H9 (cell line): ENCODE data around the gene CEMIP. TPM values are rescaled to one million over a fixed set of nuclear protein-coding genes. Genes with fewer than 3 reads are reported as not detected.

Experiments used
- DNase-seq: peaks from one replicate; pipeline ENCODE4 v3.0.0-alpha.2; 2017
- H2AFZ ChIP-seq: one replicate; pipeline ENCODE4 v1.6.1; 2013; ENCODE audit warnings: mild to moderate bottlenecking, low read length, control low read depth, moderate library complexity
- H2AK5ac ChIP-seq: 2 replicates; pipeline ENCODE4 v1.6.1; 2013; ENCODE audit warnings: low read length, control low read depth, mixed read lengths; ENCODE audit not compliant: insufficient read length
- H2BK120ac ChIP-seq: one replicate; pipeline ENCODE4 v1.6.1; 2013; ENCODE audit warnings: low read depth, mild to moderate bottlenecking, low read length, control low read depth, inconsistent platforms; ENCODE audit not compliant: poor library complexity, severe bottlenecking
- H2BK12ac ChIP-seq: 2 replicates; pipeline ENCODE4 v1.6.1; 2013; ENCODE audit warnings: low read length, control low read depth, mixed read lengths, low read depth; ENCODE audit not compliant: insufficient read length
- H2BK15ac ChIP-seq: 2 replicates; pipeline ENCODE4 v1.6.1; 2013; ENCODE audit warnings: low read depth, low read length, control low read depth
- H2BK20ac ChIP-seq: one replicate; pipeline ENCODE4 v1.6.1; 2013; ENCODE audit warnings: low read depth, mild to moderate bottlenecking, low read length, control low read depth, inconsistent platforms; ENCODE audit not compliant: poor library complexity, severe bottlenecking
- H2BK5ac ChIP-seq: 2 replicates; pipeline ENCODE4 v1.6.1; 2013; ENCODE audit warnings: low read length, control low read depth, mixed read lengths; ENCODE audit not compliant: insufficient read length
- H3K14ac ChIP-seq: 2 replicates; pipeline ENCODE4 v1.6.1; 2013; ENCODE audit warnings: low read length, control low read depth; ENCODE audit not compliant: insufficient read depth
- H3K18ac ChIP-seq: 2 replicates; pipeline ENCODE4 v1.6.1; 2013; ENCODE audit warnings: low read depth, mild to moderate bottlenecking, mixed read lengths, low read length, control low read depth; ENCODE audit not compliant: insufficient read length
- H3K23ac ChIP-seq: 2 replicates; pipeline ENCODE4 v1.6.1; 2013; ENCODE audit warnings: low read length, control low read depth, mixed read lengths, low read depth; ENCODE audit not compliant: insufficient read length
- H3K23me2 ChIP-seq: 2 replicates; pipeline ENCODE4 v1.6.1; 2013; ENCODE audit warnings: low read depth, mild to moderate bottlenecking, mixed read lengths, low read length, control low read depth; ENCODE audit not compliant: insufficient read length, poor library complexity, severe bottlenecking
- H3K27ac ChIP-seq: 2 replicates; pipeline ENCODE4 v1.5.1; 2013; ENCODE audit warnings: low read length, control low read depth, mixed read lengths, low read depth; ENCODE audit not compliant: insufficient read length
- H3K27me3 ChIP-seq: 2 replicates; pipeline ENCODE4 v1.6.1; 2013; ENCODE audit warnings: low read length, control low read depth, inconsistent platforms; ENCODE audit not compliant: insufficient read depth
- H3K4ac ChIP-seq: 2 replicates; pipeline ENCODE4 v1.6.1; 2013; ENCODE audit warnings: low read depth, mild to moderate bottlenecking, control low read depth, inconsistent platforms, low read length, moderate library complexity
- H3K4me1 ChIP-seq: 2 replicates; pipeline ENCODE4 v1.6.1; 2013; ENCODE audit warnings: low read length, control low read depth, inconsistent platforms; ENCODE audit not compliant: insufficient read depth
- H3K4me2 ChIP-seq: 2 replicates; pipeline ENCODE4 v1.6.1; 2013; ENCODE audit warnings: low read length, control low read depth, mixed read lengths; ENCODE audit not compliant: insufficient read length, insufficient read depth
- H3K56ac ChIP-seq: 2 replicates; pipeline ENCODE4 v1.6.1; 2013; ENCODE audit warnings: low read depth, mild to moderate bottlenecking, mixed read lengths, low read length, control low read depth; ENCODE audit not compliant: insufficient read length
- H3K79me1 ChIP-seq: 2 replicates; pipeline ENCODE4 v1.6.1; 2013; ENCODE audit warnings: low read depth, mild to moderate bottlenecking, moderate library complexity, low read length, control low read depth, inconsistent platforms; ENCODE audit not compliant: insufficient read depth, poor library complexity, severe bottlenecking
- H3K79me2 ChIP-seq: 2 replicates; pipeline ENCODE4 v1.6.1; 2013; ENCODE audit warnings: low read length, control low read depth, inconsistent platforms; ENCODE audit not compliant: insufficient read depth
- H3K9ac ChIP-seq: 2 replicates; pipeline ENCODE4 v1.6.1; 2013; ENCODE audit warnings: low read length, control low read depth, mixed read lengths; ENCODE audit not compliant: insufficient read length; ENCODE audit errors: extremely low read depth
- H3K9me3 ChIP-seq: one replicate; pipeline ENCODE4 v1.6.1; 2013; ENCODE audit warnings: low read depth, low read length, inconsistent platforms; ENCODE audit not compliant: control insufficient read depth
- H3T11ph ChIP-seq: one replicate; pipeline ENCODE4 v1.6.1; 2013; ENCODE audit warnings: mild to moderate bottlenecking, low read length, control low read depth, inconsistent platforms
- H4K20me1 ChIP-seq: one replicate; pipeline ENCODE4 v1.6.1; 2013; ENCODE audit not compliant: control insufficient read depth, insufficient read length, insufficient read depth
- H4K5ac ChIP-seq: 2 replicates; pipeline ENCODE4 v1.6.1; 2013; ENCODE audit warnings: low read depth, mild to moderate bottlenecking, mixed read lengths, low read length, control low read depth; ENCODE audit not compliant: insufficient read length
- H4K8ac ChIP-seq: replicated peaks from 2 replicates; pipeline ENCODE4 v1.6.1; 2013; ENCODE audit warnings: low read length, control low read depth, mixed read lengths, low read depth; ENCODE audit not compliant: insufficient read length
- H4K91ac ChIP-seq: 2 replicates; pipeline ENCODE4 v1.6.1; 2013; ENCODE audit warnings: low read depth, mild to moderate bottlenecking, moderate library complexity, mixed read lengths, low read length, control low read depth; ENCODE audit not compliant: insufficient read length
- H3K27ac Mint-ChIP-seq, 3 experiments: 2 replicates in 2 of 3; 3 replicates in 1 of 3; pipeline ENCODE4 v1.8.0; 2020 to 2021; ENCODE audit warnings: mixed read lengths in 3 of 3, mild to moderate bottlenecking in 1 of 3, moderate library complexity in 1 of 3
- H3K27me3 Mint-ChIP-seq: 2 replicates; pipeline ENCODE4 v1.8.0; 2021; ENCODE audit warnings: low read depth, mild to moderate bottlenecking, moderate library complexity, mixed read lengths
- H3K36me3 Mint-ChIP-seq, 3 experiments: 2 replicates in 2 of 3; 3 replicates in 1 of 3; pipeline ENCODE4 v1.8.0; 2020 to 2021; ENCODE audit warnings: low read depth in 3 of 3, mixed read lengths in 3 of 3; ENCODE audit not compliant: insufficient read depth in 1 of 3
- H3K4me1 Mint-ChIP-seq, 2 experiments: 2 replicates each; pipeline ENCODE4 v1.8.0; 2020; ENCODE audit warnings: mixed read lengths in 2 of 2
- H3K4me3 Mint-ChIP-seq, 2 experiments: 2 replicates in 1 of 2; 3 replicates in 1 of 2; pipeline ENCODE4 v1.8.0; 2020 to 2021; ENCODE audit warnings: mild to moderate bottlenecking in 2 of 2, mixed read lengths in 2 of 2, moderate library complexity in 1 of 2
- H3K9me3 Mint-ChIP-seq, 2 experiments: 2 replicates in 1 of 2; 3 replicates in 1 of 2; pipeline ENCODE4 v1.8.0; 2020; ENCODE audit warnings: mild to moderate bottlenecking in 2 of 2, mixed read lengths in 2 of 2, moderate library complexity in 1 of 2
- WGBS: extraction: QIAGEN DNeasy Blood & Tissue Kit; methylation state at CpG from one replicate; pipeline ENCODE4 v1.1.7; 2013; ENCODE audit warnings: missing lambda C conversion rate, low lambda C conversion rate, mixed read lengths; ENCODE audit not compliant: insufficient read length; ENCODE audit errors: extremely low coverage; 5-methylcytosine and 5-hydroxymethylcytosine counted together
- total RNA-seq: library from RNA; stranded (reverse); gene quantifications from 2 replicates; pipeline ENCODE4 v1.2.1, GENCODE V29; 2021
- TF ChIP-seq, protein P1 (sequence below): fragments of 200-600 bp; sonication (generic); conservative IDR thresholded peaks from 3 replicates; pipeline ENCODE4 v1.8.0; 2021; ENCODE audit warnings: antibody characterized with exemption, mild to moderate bottlenecking

Gene CEMIP
- total RNA-seq, 1 experiment from 2014 or later: 0.09 TPM

DNA sequence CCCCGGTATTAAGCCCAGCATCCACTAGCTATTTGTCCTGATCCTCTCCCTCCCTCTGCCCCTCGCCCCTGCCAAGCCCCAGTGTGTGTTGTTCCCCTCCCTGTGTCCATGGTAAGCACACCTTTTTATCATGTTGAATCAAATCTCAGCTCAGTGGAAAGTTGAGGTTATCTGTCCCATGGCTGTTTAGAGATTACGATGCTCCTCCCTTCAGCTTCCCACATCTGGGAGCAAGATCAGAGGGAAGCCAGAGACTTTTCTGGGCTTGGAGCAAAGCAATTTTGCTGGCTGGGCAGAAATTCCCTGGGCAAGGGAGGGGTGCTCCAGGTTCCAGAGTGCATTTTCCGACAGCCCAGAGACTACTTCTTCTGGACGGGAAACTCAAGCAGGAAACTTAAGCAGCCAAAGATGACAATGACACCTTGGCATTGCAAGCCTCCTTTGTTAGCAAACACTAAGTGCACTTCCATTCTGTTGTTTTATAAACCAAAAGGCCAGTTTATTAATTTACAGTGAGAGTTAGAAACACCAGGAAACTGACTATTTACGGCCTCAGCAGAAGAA, 105.9 kb downstream of the CEMIP start:
- TF ChIP-seq, protein P1, sequence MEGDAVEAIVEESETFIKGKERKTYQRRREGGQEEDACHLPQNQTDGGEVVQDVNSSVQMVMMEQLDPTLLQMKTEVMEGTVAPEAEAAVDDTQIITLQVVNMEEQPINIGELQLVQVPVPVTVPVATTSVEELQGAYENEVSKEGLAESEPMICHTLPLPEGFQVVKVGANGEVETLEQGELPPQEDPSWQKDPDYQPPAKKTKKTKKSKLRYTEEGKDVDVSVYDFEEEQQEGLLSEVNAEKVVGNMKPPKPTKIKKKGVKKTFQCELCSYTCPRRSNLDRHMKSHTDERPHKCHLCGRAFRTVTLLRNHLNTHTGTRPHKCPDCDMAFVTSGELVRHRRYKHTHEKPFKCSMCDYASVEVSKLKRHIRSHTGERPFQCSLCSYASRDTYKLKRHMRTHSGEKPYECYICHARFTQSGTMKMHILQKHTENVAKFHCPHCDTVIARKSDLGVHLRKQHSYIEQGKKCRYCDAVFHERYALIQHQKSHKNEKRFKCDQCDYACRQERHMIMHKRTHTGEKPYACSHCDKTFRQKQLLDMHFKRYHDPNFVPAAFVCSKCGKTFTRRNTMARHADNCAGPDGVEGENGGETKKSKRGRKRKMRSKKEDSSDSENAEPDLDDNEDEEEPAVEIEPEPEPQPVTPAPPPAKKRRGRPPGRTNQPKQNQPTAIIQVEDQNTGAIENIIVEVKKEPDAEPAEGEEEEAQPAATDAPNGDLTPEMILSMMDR: no peak
- H2BK20ac ChIP-seq: no peak overlapping the region
- no peak overlapping the region for H2BK15ac ChIP-seq
- H3T11ph ChIP-seq: no peak overlapping the region
- H3K79me2 ChIP-seq: no peaks in the 10 kb centered on the region
- no peaks in the 10 kb centered on the region for H3K23me2 ChIP-seq
- H3K27me3 Mint-ChIP-seq: no peaks in the 10 kb centered on the region; the same call in 1 of the 2 replicates
- H3K4me1 Mint-ChIP-seq: peaks cover 11 to 14% of the 10 kb centered on the region in 2 experiments
- H3K27ac Mint-ChIP-seq: no peak overlapping the region
- no peak overlapping the region for H4K91ac ChIP-seq
- no peak overlapping the region for H3K4me3 Mint-ChIP-seq
- no peak overlapping the region for H3K18ac ChIP-seq
- H2BK120ac ChIP-seq: no peak overlapping the region
- H3K4me1 ChIP-seq: peaks cover 5% of the 10 kb centered on the region; the same call in 1 of the 2 replicates
- H3K56ac ChIP-seq: no peak overlapping the region
- H4K5ac ChIP-seq: no peak overlapping the region
- no peak overlapping the region for H3K27ac ChIP-seq
- H2AK5ac ChIP-seq: no peak overlapping the region
- H3K4me2 ChIP-seq: no peak overlapping the region
- H4K20me1 ChIP-seq: no peaks in the 10 kb centered on the region
- no peak overlapping the region for H4K8ac ChIP-seq
- no peak overlapping the region for H3K4ac ChIP-seq
- H3K79me1 ChIP-seq: no peaks in the 10 kb centered on the region
- no peak overlapping the region for H2BK5ac ChIP-seq
- no peak for DNase-seq
- H2BK12ac ChIP-seq: no peak overlapping the region
- WGBS: no CpG with 5 or more reads among the region's 6 CpGs
- H3K23ac ChIP-seq: no peak overlapping the region
- H3K9me3 ChIP-seq: no peaks in the 10 kb centered on the region
- H3K36me3 Mint-ChIP-seq: 0 out of 7 replicates have a peak, but pooled peaks cover 0 to 1% (median 0%) of the 10 kb centered on the region in 3 experiments
- no peak overlapping the region for H3K9ac ChIP-seq
- no peaks in the 10 kb centered on the region for H3K9me3 Mint-ChIP-seq
- no peak overlapping the region for H3K14ac ChIP-seq
- no peaks in the 10 kb centered on the region for H3K27me3 ChIP-seq
- no peak overlapping the region for H2AFZ ChIP-seq
